ENCODE results near the gene STK25.
"Not testable (repeated sequence)": the region's sequence is repeated elsewhere in the genome, so short reads cannot be mapped to it uniquely, and the experiment has no call there.

The STK25 gene

DNA sequence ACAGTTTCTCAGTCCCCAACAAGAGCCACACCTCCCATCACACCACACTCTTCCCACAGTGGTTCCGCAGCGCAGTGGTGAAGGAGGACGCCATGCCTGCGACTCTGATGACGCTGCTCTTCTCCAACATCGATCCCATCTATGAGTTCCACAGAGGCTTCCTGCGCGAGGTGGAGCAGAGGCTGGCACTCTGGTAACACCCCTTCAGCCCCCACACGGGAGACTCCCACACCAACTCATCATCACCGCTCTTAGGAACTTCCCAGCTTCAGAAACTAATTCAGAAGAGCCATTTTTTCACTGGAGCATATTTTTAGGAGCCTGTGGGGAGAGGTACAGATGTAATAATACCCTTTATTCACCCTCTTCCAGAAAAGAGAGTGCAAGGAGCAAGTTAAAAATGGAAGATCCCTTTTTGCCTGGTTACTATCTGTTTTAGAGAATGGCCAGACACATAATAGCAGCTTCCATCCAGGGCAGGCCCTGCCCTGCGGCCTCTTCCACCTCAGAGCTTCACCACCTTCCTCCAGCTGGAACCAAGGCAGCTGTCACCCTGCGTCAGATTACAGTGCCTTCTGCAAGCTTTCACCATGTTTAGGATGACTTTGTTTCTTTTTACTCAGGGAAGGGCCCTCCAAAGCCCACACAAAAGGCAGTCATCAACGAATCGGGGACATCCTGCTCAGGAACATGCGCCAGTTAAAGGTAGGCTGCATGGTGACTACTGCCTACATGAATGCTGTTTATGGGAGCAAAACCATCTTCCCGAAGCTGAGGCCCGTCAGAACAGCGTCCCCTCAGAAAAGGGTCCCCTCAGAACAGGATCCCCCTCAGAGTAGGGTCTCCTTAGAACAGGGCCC is 44.9 kb downstream of the STK25 start:
- no peak for DNase-seq (ENCODE audit: low spot score)

DNA sequence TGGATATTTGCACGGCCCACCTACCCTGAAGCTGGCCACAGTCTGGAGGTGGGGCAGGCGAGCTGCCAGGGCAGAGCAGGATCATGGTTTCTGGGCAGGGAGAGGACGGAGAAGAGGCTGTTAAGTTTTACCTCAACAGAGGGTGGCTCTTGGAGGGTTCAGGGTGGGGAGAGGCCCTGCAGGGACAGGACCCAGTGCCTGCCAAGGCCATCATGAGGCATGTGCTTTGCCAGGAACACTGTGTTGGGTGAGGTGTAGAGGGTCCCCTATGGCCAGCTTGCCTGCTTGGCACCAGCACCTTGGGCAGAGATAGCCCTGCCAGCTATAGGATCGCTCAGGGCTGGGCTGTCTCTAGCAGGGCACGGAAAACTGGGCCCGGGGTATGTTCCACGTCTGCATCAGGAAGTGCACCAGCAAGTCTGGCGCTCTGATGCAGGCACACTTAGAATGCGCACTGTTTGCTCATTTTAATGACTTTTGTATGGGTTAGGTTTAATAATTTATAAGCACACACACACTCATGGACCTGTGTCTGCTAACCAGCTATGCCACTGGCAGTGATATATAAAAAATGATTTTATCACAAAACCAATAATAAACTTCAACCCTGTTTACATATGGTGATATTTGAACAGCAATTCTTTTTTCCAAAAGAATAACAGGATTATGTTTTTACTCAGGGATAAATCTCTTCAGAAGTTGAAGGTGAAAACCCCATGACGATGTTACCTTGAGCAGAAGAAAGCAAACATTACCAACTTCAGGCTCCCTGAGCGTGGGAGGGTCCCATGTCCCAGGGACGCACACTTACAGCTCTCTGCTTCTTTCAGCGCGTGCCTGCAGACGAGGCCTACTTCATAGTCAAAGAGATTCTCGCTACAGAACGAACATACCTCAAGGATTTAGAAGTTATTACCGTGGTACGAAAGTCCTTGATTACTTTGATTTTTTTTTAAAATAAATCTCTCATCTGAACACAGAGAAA is 46.4 kb downstream of the STK25 start:
- DNase-seq (ENCODE audit: low spot score) = no peak

DNA sequence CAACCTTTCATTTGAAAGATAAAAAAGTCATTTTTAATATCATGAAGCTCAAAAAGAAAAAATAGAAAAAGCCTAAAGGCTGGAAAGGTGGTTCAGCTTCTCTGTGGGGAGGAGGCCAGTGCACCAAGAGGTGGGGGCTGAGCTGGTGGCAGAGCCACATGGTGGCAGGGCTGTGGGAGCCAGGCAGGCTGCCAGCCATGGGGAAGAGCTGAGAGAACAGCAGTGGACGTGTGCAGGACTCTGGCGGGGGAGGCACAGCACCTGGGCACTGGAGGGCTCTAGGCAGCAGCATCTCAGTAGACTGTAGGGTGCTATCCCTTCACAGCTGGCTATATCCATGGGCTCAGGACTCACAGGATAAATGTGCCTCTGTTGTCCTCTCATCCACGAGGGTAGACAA is 47.8 kb downstream of the STK25 start:
- no peak for DNase-seq (ENCODE audit: low spot score)

DNA sequence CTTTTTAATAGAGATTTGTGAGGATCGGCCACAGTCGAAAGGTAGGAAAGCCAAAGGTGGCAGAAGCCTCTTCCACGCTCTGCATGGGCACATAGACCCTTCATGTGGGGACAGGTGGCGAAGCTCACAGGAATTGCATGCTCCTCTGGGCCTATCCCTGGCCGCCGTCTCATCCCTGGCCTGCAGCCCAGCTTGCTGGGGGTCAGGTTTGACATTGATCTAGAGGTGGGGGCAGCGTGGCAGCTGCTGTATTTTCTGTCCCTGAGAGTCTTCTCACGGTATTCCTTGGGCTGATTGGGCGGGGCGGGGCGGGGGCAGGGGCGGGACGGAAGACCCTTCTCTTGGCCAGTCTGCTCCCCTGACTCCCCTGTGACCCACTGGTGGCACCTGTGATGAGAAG is 48.9 kb downstream of the STK25 start:
- no peak for DNase-seq (ENCODE audit: low spot score)

DNA sequence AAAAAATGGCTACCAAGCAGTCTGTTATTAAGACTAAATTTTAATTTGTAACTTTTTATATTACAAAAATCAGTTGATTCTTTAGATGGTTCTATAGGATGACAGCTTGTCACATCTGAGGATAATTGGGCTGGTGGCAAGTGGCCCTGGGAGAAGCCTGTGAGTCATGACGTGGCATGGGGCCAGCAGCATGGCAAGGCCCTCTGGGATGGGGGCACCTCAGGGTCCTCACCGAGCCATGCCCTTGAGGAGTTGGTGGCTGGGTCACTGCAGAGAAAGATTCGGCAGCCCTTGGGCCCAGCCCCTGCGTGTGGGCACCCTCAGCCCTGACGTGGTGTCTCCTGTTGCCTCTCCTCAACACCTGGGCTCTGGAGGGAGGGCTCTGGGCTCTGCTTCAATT is 49.7 kb downstream of the STK25 start:
- DNase-seq (ENCODE audit: low spot score) = no peak

DNA sequence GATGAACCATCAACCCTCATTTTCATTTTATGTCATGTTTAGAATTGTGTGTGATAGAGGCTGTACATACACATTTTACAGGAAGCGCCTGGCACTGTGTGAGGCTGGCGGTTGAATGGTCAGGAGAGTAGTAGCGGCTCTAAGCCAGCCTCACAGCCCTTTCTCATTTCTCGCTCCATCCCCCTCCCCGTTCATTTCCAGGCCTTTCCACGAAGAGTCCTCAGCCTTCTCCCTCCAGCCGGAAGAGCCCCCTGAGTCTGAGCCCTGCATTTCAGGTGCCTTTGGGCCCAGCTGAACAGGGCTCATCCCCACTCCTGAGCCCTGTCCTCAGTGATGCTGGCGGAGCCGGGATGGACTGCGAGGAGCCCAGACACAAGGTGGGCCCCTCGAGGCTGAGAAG is 51.8 kb downstream of the STK25 start:
- DNase-seq (ENCODE audit: low spot score) = no peak

DNA sequence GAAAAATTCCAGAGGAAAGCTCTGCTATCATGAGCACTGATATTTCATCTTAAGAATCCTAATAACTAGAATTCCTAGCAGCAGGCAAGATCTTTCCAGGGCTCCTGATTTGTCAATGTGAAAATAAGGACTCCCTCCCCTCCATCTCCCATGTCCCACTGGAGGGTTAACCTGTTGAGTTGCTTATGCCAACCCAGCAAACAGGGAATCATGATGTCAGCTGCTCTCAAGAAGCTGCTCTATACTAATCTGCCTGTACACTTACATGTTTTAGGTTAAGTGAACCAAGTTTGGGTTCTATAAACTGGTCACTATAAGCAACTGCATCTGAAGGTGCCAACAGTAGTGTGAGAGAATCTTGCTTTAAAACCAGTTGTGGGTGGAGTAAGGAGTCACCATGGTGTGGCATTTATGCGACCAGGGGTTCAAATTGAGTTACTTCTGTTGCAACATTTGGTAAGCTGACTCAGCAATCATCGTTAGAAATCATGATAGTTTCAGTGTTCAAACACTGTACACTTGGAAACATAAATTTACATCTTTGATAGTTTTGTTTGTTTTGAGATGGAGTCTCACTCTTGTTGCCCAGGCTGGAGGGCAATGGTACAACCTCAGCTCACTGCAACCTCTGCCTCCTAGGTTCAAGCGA is 53.4 kb downstream of the STK25 start:
- no peak for DNase-seq (ENCODE audit: low spot score)

DNA sequence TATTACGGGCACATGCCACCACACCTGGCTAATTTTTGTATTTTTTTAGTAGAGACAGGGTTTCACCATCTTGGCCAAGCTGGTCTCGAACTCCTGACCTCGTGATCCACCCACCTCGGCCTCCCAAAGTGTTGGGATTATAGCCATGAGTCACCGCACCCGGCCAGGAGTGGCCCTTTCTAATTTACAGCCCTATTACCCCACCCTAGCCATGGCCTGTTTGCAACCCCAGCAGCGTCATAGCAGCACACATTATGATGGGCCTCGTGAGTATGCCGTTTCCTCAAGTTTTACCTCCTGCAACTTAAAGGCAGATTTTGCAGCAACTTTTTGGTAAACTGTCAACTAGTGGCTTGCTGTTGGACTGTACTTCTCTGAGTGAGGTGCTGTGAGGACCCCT is 54.5 kb downstream of the STK25 start:
- DNase-seq (ENCODE audit: low spot score) = not testable (repeated sequence)

DNA sequence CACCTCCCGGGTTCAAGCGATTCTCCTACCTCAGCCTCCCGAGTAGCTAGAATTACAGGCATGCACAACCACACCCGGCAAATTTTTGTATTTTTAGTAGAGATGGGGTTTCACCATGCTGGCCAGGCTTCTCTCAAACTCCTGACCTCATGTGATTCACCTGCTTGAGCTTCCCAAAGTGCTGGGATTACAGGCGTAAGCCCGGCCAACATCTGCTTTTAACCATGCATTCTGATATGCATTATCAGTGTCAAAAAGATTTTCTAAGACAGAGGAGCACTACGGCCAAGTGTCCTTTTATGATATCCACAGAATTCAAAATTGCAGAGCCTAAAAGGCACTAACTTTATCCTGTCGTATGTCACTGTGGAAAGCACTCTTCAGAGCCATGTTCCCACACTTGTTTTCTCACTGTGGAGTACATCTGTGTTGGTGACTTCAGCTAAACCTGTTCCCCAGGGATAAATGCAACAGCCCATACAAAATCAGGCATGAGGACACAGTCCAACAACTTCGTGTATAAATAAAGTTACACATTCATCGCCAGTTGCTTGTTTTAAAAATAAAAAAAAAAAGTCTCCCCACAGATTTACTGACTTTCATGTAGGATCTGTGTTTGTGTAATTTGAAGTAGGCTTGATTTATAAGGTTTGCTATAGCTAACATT is 56.4 kb downstream of the STK25 start:
- DNase-seq (ENCODE audit: low spot score) = no peak

DNA sequence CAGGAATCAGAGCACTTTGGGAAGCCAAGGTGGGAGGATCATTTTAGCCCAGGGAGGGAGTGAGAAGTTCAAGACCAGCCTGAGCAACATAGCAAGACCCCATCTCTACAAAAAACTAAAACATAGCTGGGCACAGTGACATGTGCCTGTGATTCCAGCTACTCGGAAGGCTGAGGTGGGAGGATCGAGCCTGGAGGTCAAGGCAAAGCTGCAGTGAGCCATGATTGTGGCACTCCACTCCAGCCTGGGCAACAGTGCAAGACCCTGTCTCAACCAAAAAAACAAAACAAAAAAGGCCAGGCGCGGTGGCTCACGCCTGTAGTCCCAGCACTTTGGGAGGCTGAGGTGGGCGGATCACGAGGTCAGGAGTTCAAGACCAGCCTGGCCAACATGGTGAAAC is 58.3 kb downstream of the STK25 start:
- DNase-seq (ENCODE audit: low spot score) = not testable (repeated sequence)

DNA sequence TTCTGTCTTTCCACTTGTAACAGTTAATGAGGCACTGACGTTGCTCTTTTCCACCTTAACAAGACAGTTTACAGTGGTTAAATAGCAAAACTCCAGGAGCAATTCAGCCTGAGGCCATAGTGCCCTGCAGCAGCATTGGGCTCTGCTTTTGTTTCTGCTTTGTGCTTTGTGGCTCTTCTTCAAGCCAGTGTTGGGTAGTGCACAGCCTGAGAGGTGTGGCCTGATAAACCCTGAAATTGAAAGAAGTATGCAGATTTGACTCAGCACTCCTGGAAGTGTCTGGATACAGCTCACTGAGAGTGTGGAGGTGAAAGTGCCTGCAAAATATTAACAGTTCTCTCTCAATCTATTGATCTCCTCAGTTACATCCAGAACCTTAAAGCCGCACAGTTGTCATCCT is 63.0 kb downstream of the STK25 start:
- DNase-seq (ENCODE audit: low spot score) = no peak

DNA sequence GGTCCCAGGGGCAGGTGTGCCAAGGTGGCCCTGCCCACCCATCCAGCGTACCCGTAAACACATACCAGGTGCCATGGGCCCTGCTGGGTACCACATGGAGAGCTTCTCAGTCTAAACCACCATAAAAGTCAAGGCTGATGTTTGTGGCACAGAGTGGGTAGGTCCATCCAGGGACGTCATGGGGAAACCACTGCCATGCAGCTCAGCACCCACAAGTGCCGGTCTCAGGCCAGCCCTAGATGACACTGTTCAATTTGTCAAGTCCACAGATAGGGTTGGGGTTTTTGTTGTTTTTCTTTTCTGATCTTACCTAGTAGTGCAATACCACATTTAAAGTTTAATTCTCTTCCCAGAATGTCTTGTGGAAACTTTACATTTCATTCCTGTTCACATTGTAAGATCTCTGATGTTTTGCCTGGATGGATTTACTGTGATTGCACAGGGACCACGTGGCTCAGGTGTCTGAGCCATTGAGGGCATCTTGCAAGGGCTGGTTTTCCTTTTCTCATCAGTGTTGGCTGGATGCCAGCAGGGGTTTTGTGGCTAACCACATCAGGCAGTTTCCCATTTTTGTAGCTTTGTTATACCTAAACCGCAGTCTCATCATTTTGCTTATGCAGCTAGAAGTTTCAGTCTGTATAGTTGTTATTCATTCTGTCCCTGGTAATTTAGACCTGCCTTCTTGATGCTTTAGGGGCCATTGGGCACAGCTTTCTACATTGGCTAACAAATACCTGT is 64.7 kb downstream of the STK25 start:
- DNase-seq (ENCODE audit: low spot score) = peak; percentile 71
